Rectal smooth muscle tissue (tissue), 1 donor: ENCODE data around the gene CD207.
"Not testable (repeated sequence)": the region's sequence is repeated elsewhere in the genome, so short reads cannot be mapped to it uniquely, and the experiment has no call there.

Source experiments
- H3K27ac ChIP-seq: one replicate; pipeline ENCODE4 v1.7.0; 2013; ENCODE audit warnings: low read depth, low read length, inconsistent platforms
- H3K27me3 ChIP-seq: one replicate; pipeline ENCODE4 v1.7.0; 2013; ENCODE audit warnings: low read length; ENCODE audit not compliant: control insufficient read depth, insufficient read depth
- H3K36me3 ChIP-seq: one replicate; pipeline ENCODE4 v1.7.0; 2013; ENCODE audit warnings: low read length; ENCODE audit not compliant: control insufficient read depth, insufficient read depth
- H3K4me1 ChIP-seq: one replicate; pipeline ENCODE4 v1.7.0; 2013; ENCODE audit warnings: low read length; ENCODE audit not compliant: control insufficient read depth, insufficient read depth
- H3K4me3 ChIP-seq: one replicate; pipeline ENCODE4 v1.7.0; 2013; ENCODE audit warnings: low read length
- H3K9ac ChIP-seq: one replicate; pipeline ENCODE4 v1.7.0; 2013; ENCODE audit warnings: low read length

CD207 gene

DNA sequence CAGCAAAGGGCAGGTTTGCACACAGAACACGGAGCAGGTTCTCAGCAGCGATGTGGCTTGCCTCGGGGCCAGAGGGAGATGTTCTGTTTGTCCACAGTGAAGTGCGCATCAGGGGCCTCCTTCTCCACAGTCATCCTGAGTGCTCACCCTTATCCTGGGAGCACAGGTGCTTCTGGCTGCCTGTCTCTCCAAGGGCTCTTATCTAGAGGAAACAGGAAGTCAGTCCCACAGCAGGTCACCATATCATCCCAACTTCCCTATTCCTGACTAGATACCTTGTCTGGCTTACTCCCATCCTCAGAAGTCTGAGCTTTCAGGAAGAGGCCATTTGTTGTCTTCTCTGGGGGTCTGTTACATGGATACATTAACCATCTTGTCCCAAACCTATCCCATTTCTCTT, at the start of gene CD207:
TSS of gene CD207 (minus strand) at position 174 of the 400 bp plus-strand sequence. CDS start at position 134, 40 bp downstream.
- Histone ChIP-seq H3K4me3 (no peak within 1 kb of the TSS), H3K27me3 (no peaks in the 10 kb centered on the region), H3K9ac (no peak within 1 kb of the TSS), H3K4me1 (no peaks in the 10 kb centered on the region), H3K27ac (no peak within 1 kb of the TSS), H3K36me3 (no peaks in the 10 kb centered on the region)

GRCh38 chr2:70878543-70878942, 42.9 kb upstream of the CD207 start:
- H3K9ac ChIP-seq, H3K4me3 ChIP-seq, H3K27ac ChIP-seq, H3K36me3 ChIP-seq, H3K4me1 ChIP-seq, H3K27me3 ChIP-seq: not testable (repeated sequence)

DNA sequence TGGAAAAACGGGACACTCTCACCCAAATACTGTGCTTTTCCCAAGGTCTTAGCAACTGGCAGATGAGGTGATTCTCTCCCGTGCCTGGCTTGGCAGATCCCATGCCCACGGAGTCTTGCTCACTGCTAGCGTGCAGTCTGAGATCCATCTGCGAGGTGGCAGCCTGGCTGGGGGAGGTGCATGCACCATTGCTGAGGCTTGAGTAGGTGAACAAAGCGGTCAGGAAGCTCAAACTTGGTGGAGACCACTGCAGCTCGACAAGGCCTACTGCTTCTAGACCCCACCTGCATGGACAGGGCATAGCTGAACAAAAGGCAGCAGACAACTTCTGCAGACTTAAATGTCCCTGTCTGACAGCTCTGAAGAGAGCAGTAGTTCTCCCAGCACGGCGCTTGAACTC, 40.5 kb upstream of the CD207 start:
- H3K4me3 ChIP-seq, H3K4me1 ChIP-seq, H3K36me3 ChIP-seq, H3K9ac ChIP-seq, H3K27ac ChIP-seq: not testable (repeated sequence)
- peaks cover 10% of the 10 kb centered on the region for H3K27me3 ChIP-seq

DNA sequence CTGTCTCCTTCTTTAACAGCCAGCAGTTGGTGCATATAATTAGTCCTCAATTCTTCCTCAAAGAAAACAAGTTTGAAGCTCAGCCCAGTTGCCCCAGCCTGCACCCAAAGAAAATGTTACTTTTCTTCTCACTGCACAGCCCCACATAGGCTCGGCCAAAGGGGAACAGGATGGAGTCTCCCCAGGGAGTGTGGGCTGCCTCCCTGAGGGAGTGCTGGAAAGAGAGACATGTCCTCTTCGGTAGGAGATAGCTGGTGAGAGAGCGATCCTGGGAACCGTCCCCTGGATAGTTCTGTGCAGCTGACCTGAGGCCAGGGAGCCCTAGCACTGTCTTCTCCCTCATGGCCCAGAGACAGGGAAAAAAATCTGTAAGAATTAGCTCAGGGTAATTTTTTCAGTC, 37.9 kb upstream of the CD207 start:
- Histone ChIP-seq H3K4me3 (no peak overlapping the region), H3K27me3 (peaks cover 10% of the 10 kb centered on the region), H3K4me1 (no peaks in the 10 kb centered on the region), H3K27ac (no peak overlapping the region), H3K9ac (no peak overlapping the region), H3K36me3 (no peaks in the 10 kb centered on the region)

GRCh38 chr2:70871398-70872211, 36.0 kb upstream of the CD207 start:
- no peak overlapping the region for H3K9ac ChIP-seq
- no peak overlapping the region for H3K4me3 ChIP-seq
- H3K27ac ChIP-seq = no peak overlapping the region
- H3K4me1 ChIP-seq = no peaks in the 10 kb centered on the region
- no peaks in the 10 kb centered on the region for H3K36me3 ChIP-seq
- peaks cover 10% of the 10 kb centered on the region for H3K27me3 ChIP-seq

GRCh38 chr2:70870790-70871189, 35.2 kb upstream of the CD207 start:
- Histone ChIP-seq H3K27ac (no peak overlapping the region), H3K4me3 (no peak overlapping the region), H3K27me3 (peaks cover 8% of the 10 kb centered on the region), H3K36me3 (no peaks in the 10 kb centered on the region), H3K9ac (no peak overlapping the region), H3K4me1 (no peaks in the 10 kb centered on the region)

DNA sequence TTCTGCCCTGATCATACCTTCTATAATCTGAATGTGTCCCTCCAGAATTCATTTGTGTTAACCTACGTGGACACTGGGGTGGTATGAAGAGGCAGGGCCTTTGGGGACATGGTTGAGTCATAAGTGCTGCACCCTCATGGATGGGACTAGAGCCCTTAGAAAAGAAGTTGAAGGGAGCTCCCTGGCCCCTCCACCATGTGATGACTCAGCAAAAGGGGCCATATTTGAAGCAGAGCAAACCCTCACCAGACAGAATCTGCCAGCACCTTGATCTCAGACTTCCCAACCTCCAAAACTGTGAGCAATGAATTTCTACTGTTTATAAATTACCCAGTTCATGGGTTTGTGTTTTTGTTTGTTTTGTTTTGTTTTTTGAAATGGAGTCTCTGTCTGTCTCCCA, 33.4 kb upstream of the CD207 start:
- H3K4me3 ChIP-seq = no peak overlapping the region
- H3K4me1 ChIP-seq = no peaks in the 10 kb centered on the region
- no peak overlapping the region for H3K9ac ChIP-seq
- no peaks in the 10 kb centered on the region for H3K36me3 ChIP-seq
- no peak overlapping the region for H3K27ac ChIP-seq
- peaks cover 5% of the 10 kb centered on the region for H3K27me3 ChIP-seq

DNA sequence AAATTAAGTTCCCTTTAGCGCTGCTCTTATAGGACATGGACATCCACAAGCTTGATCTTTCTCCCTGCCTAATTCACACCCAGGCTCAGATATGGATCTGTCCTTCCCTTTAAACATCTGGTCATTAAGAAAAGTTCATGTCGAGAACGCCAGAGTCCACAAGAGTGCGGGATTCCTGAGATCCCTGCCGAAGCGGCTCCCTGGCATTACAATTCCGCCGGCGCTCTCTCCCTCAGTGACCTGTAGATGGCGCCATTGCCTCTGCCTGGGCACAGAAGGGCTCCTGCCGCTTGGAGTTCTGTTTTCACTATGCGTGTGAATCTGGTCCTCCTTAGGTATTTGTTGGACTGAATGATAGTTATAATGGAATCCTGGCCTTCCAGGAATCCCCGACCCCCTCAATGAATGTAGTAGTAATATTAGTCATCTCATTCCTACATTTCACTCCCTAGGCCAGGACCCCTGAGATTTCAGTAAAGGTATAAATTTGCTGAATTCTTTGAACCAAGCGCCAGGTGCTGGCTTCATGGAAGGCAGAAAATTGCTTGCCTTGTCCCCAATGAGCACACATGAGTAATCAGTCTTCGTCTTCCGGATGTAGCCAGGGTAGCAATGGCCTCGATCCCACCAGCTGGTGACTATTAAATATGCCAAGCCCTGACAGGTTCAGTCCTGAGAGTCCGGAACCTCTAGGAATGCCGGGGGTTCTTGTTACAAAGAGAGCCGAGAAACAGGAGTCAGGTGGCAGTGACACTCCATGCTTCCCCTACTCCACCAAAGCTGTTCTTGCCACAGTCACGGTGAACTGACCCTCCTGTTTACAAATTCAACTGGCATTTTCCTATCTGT, 26.4 kb upstream of the CD207 start:
- Histone ChIP-seq H3K27me3 (peaks cover 2% of the 10 kb centered on the region), H3K27ac (no peak overlapping the region), H3K4me3 (no peak overlapping the region), H3K9ac (no peak overlapping the region), H3K4me1 (no peaks in the 10 kb centered on the region), H3K36me3 (no peaks in the 10 kb centered on the region)

DNA sequence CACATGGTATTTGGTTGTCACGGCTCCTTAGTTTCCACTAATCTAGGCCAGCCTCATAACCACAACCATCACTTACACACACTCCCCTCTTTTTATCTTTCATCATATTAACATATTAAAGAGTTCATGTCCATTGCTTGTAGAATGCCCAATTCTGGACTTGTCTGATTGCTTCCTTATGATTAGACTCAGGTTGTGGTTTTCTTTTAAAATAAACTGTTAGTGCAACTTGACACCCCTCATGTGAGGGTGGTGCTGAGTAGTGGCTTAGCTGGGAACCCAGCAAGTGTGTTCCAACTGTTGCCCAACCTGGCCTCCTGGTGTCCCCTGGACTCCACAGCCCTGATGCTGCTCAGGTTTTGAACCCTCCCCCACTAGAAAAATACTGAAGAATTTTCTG, 20.1 kb upstream of the CD207 start:
- H3K4me3 ChIP-seq = no peak overlapping the region
- H3K27me3 ChIP-seq = no peaks in the 10 kb centered on the region
- H3K36me3 ChIP-seq = no peaks in the 10 kb centered on the region
- no peaks in the 10 kb centered on the region for H3K4me1 ChIP-seq
- H3K27ac ChIP-seq = no peak overlapping the region
- no peak overlapping the region for H3K9ac ChIP-seq

- Histone ChIP-seq H3K4me3 (no peak overlapping the region), H3K4me1 (no peaks in the 10 kb centered on the region), H3K9ac (no peak overlapping the region), H3K27me3 (no peaks in the 10 kb centered on the region), H3K27ac (no peak overlapping the region), H3K36me3 (no peaks in the 10 kb centered on the region)
Observed at GRCh38 chr2:70854411-70854810, 18.8 kb upstream of the CD207 start.

GRCh38 chr2:70852824-70853223, 17.2 kb upstream of the CD207 start:
- Histone ChIP-seq H3K4me1 (no peaks in the 10 kb centered on the region), H3K27me3 (no peaks in the 10 kb centered on the region), H3K27ac (no peak overlapping the region), H3K9ac (no peak overlapping the region), H3K4me3 (no peak overlapping the region), H3K36me3 (no peaks in the 10 kb centered on the region)

DNA sequence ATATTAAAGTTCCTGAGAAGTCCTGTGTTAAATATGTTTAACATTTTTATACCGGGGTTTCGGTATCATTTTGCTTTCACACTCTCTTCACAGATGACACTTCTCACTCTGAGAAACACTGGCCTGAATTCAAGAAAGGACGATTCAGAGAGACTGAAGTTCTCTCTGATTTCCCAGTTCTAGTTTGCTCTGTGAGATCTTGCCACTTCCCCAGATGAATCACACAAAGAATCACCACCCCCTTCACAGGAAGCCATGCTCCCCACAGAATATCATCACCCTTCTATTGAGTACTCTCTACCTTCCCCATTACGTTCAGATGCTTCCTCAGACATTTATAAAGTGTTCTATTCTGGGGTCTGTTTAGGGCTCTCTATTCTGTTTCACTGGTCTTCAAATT, 16.1 kb upstream of the CD207 start:
- Histone ChIP-seq H3K4me3 (no peak overlapping the region), H3K27ac (no peak overlapping the region), H3K4me1 (no peaks in the 10 kb centered on the region), H3K36me3 (no peaks in the 10 kb centered on the region), H3K9ac (no peak overlapping the region), H3K27me3 (no peaks in the 10 kb centered on the region)
